NCI-H2196 treated with DMSO at 0.1 percent for 48 hours (cell line): Measurements from ENCODE around the gene MAP4K3.

Experiments
- DNase-seq: peaks from one replicate; lab custom pipeline; 2025; ENCODE audit not compliant: unreplicated experiment; lab: John Stamatoyannopoulos, UW

Gene MAP4K3

GRCh38 chr2:39306626-39307025, 130.5 kb downstream of the MAP4K3 start:
- DNase-seq: no peak

GRCh38 chr2:39304729-39305128, 132.4 kb downstream of the MAP4K3 start:
- DNase-seq: no peak

- no peak for DNase-seq
Measured at GRCh38 chr2:39304200-39304599, 132.9 kb downstream of the MAP4K3 start.

- no peak for DNase-seq
Measured at GRCh38 chr2:39301352-39301751, 135.7 kb downstream of the MAP4K3 start.

GRCh38 chr2:39300044-39300978, 136.8 kb downstream of the MAP4K3 start:
- DNase-seq: no peak

GRCh38 chr2:39290433-39290832, 146.7 kb downstream of the MAP4K3 start:
- DNase-seq: no peak

- no peak for DNase-seq
Measured at GRCh38 chr2:39289609-39290008, 147.5 kb downstream of the MAP4K3 start.

- DNase-seq: no peak
Measured at GRCh38 chr2:39283561-39283960, 153.5 kb downstream of the MAP4K3 start.

GRCh38 chr2:39281391-39281790, 155.7 kb downstream of the MAP4K3 start:
- no peak for DNase-seq

- no peak for DNase-seq
Measured at GRCh38 chr2:39275016-39275415, 162.1 kb downstream of the MAP4K3 start.

GRCh38 chr2:39269941-39270340, 167.1 kb downstream of the MAP4K3 start:
- DNase-seq: no peak

GRCh38 chr2:39266916-39267434, 170.1 kb downstream of the MAP4K3 start:
- no peak for DNase-seq

- DNase-seq: no peak
Measured at GRCh38 chr2:39266139-39266805, 170.8 kb downstream of the MAP4K3 start.

GRCh38 chr2:39265315-39265714, 171.8 kb downstream of the MAP4K3 start:
- no peak for DNase-seq

- DNase-seq: no peak
Measured at GRCh38 chr2:39264733-39265132, 172.4 kb downstream of the MAP4K3 start.

- DNase-seq: no peak
Measured at GRCh38 chr2:39260087-39260486, 177.0 kb downstream of the MAP4K3 start.

GRCh38 chr2:39256040-39256439, 181.0 kb downstream of the MAP4K3 start:
- no peak for DNase-seq

- DNase-seq: no peak
Measured at GRCh38 chr2:39252888-39253518, 184.1 kb downstream of the MAP4K3 start.

GRCh38 chr2:39247512-39248043, 189.5 kb downstream of the MAP4K3 start:
- no peak for DNase-seq

GRCh38 chr2:39246382-39246980, 190.6 kb downstream of the MAP4K3 start:
- DNase-seq: no peak
